ENCODE data around the gene TMC5. TPM values are rescaled to one million over a fixed set of nuclear protein-coding genes. Genes with fewer than 3 reads are reported as not detected.
A peak's percentile ranks its signal among the peaks of the same experiment; 100 is the strongest.
"Not testable (repeated sequence)": the region's sequence is repeated elsewhere in the genome, so short reads cannot be mapped to it uniquely, and the experiment has no call there.

TMC5 gene
- total RNA-seq, 2 experiments from 2014 or later = not detected

DNA sequence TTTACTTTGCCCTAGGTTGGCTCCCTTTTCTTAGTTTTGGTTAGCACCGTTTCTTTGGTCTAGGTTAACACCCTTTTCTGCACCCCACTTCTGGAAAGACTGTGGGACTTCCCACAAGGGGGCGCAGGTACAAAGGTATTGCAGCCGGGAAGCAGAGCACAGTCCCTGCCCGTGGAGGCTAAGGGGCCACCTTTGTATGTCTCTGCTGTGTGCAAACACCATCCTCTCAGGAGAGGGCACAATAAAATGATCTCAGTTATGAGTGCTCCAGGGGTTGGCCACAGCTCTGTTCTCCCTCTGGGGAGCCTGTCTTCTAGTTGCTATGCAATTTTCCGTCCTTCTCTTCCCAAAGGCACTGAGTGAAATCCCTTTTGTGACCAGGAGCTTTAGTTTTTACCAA, 28.4 kb upstream of the TMC5 start:
- Mint-ChIP-seq H3K36me3 (no peaks in the 10 kb centered on the region), H3K27ac (no peak overlapping the region), H3K4me1 (peaks cover 3% of the 10 kb centered on the region), H3K9me3 (no peaks in the 10 kb centered on the region), H3K27me3 (peaks cover 54% of the 10 kb centered on the region), H3K4me3 (no peak overlapping the region)
- ATAC-seq (ENCODE audit: low read depth) (peak; percentile 93), DNase-seq (peak; percentile 60)
- POLR2A ChIA-PET = no interaction called here

DNA sequence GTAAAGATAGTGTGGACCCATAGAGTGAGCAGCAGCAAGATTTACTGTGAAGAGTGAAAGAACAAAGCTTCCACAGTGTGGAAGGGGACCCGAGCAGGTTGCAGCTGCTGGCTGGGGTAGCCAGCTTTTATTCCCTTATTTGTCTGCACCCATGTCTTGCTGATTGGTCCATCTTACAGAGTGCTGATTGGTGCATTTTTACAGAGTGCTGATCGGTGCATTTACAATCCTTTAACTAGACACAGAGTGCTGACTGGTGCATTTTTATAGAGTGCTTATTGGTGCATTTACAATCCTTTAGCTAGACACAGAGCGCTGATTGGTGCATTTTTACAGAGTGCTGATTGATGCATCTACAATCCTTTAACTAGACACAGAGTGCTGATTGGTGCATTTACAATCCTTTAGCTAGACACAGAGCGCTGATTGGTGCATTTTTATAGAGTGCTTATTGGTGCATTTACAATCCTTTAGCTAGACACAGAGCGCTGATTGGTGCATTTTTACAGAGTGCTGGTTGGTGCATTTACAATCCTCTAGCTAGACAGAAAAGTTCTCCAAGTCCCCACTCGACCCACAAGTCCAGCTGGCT, 26.4 kb upstream of the TMC5 start:
- DNase-seq; POLR2A ChIA-PET; H3K9me3 Mint-ChIP-seq; H3K4me1 Mint-ChIP-seq; H3K4me3 Mint-ChIP-seq; H3K27ac Mint-ChIP-seq; H3K36me3 Mint-ChIP-seq; ATAC-seq (ENCODE audit: low read depth): not testable (repeated sequence)
- H3K27me3 Mint-ChIP-seq = peaks cover 40% of the 10 kb centered on the region

DNA sequence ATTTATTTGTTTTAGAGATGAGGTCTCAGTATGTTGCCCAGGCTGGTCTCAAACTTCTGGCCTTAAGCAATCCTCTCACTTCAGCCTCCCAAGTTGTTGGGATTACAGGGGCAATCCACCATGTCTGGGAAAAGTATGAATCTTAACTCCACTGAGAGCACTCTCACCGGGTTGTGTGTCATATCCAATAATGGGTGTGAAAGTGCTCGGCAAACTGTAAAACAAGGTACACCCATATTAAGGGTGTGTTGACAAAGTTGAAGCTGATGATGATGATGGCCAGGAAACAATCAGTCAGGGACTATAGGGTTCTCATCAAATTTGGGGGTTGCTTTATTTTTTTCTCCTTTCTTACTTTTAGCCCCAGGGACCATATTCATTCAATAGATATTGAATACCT, 25.3 kb upstream of the TMC5 start:
- POLR2A ChIA-PET = no interaction called here
- no peak for ATAC-seq (ENCODE audit: low read depth)
- H3K9me3 Mint-ChIP-seq = no peaks in the 10 kb centered on the region
- no peak for DNase-seq
- H3K27me3 Mint-ChIP-seq = peaks cover 38% of the 10 kb centered on the region
- no peaks in the 10 kb centered on the region for H3K36me3 Mint-ChIP-seq
- H3K4me1 Mint-ChIP-seq = no peaks in the 10 kb centered on the region
- no peak overlapping the region for H3K27ac Mint-ChIP-seq
- H3K4me3 Mint-ChIP-seq = no peak overlapping the region

DNA sequence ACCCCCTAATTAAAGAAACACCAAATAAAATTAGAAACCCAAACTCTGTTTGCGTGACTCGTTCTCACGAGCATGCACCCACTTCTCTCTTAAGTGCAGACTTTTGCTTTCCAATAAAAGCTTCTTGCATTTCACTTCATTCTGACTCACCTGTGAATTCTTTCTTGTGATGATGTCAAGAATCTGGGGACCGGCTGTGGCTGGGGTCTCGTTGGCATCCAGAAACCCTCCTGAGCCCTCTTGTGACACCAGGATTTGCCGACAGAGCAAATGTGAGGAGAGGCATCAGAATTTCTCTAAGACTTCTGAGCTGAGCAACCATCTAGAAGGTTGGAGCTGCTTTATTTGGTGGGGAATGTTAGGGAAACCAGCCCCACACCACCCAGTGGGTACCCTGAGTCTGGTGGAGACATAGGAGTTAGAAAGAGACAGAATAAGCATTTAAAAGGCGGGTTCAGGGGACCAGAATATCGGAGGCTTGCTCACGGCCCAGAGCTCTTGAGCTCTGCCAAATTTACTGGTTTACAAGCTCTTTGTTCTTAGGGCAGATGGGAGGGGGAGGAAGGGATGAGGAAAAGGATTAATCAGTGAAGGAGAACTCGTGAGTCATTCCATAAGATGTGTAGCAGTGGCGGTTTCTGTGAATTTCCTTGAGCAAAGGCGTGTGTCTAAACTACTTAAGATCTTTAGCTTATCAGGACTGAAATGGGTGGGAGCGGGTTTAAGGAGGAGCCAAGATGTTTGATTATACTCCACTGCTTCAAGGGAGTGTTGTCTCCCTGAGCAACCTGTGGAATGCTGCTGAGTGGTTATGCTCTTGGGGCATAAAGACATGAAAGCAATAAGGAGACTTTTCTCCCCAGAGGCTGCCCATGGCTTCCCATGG, 24.2 kb upstream of the TMC5 start:
- H3K27ac Mint-ChIP-seq = no peak overlapping the region
- no peak overlapping the region for H3K4me3 Mint-ChIP-seq
- ATAC-seq (ENCODE audit: low read depth) (no peak), DNase-seq (no peak)
- H3K27me3 Mint-ChIP-seq = peaks cover 34% of the 10 kb centered on the region
- POLR2A ChIA-PET = no interaction called here
- H3K36me3 Mint-ChIP-seq = no peaks in the 10 kb centered on the region
- H3K4me1 Mint-ChIP-seq = no peaks in the 10 kb centered on the region
- H3K9me3 Mint-ChIP-seq = no peaks in the 10 kb centered on the region

- H3K4me1 Mint-ChIP-seq; H3K27ac Mint-ChIP-seq; H3K9me3 Mint-ChIP-seq; H3K4me3 Mint-ChIP-seq; DNase-seq; H3K36me3 Mint-ChIP-seq; POLR2A ChIA-PET; ATAC-seq (ENCODE audit: low read depth): not testable (repeated sequence)
- H3K27me3 Mint-ChIP-seq = peaks cover 22% of the 10 kb centered on the region
Observed at GRCh38 chr16:19395646-19396267, 21.9 kb upstream of the TMC5 start.

DNA sequence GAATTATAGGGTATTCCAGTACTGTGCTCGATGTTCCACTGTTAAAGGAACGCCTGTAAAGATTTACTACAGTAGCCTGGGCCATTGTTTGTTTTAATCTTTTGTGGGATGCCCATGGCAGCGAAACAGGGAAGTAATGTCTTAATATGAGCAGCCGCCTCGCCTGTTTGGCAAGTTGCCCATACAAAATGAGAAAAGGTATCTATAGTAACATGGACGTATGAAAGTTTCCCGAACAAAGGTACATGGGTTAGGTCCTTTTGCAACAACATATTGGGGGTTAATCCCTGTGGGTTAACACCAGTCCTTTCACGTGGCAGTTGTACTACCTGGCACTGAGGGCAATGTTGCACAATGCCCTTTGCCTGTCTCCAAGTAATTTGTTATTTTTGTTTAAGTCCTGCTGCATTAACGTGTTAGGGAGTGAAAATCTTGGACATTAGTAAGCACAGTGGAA, 21.1 kb upstream of the TMC5 start:
- Mint-ChIP-seq H3K36me3 (peaks cover 3% of the 10 kb centered on the region), H3K4me3 (no peak overlapping the region), H3K27me3 (peaks cover 24% of the 10 kb centered on the region), H3K4me1 (no peaks in the 10 kb centered on the region), H3K27ac (no peak overlapping the region), H3K9me3 (peaks cover 6% of the 10 kb centered on the region)
- POLR2A ChIA-PET = no interaction called here
- DNase-seq = no peak
- no peak for ATAC-seq (ENCODE audit: low read depth)

DNA sequence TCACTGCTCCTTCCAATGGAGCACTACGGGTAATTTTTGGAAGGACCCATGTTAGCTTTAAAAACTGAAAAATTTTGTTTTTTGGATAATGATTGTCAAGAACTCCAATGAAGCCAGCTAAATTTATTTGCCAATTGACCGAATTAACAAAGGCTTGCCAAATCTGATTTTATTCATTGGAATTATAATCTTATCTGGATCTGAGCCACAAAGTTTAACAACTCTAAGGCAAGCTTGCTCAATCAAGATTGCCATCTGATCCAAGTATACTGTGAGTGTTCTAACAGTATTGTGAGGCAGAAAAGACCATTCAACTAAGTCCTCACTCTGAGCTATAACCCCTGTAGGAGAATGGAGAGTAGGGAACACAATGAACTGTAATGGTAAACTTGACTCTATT, 20.3 kb upstream of the TMC5 start:
- H3K9me3 Mint-ChIP-seq = peaks cover 12% of the 10 kb centered on the region
- H3K4me1 Mint-ChIP-seq; H3K4me3 Mint-ChIP-seq; ATAC-seq (ENCODE audit: low read depth); H3K36me3 Mint-ChIP-seq; DNase-seq; H3K27ac Mint-ChIP-seq; POLR2A ChIA-PET: not testable (repeated sequence)
- peaks cover 24% of the 10 kb centered on the region for H3K27me3 Mint-ChIP-seq

DNA sequence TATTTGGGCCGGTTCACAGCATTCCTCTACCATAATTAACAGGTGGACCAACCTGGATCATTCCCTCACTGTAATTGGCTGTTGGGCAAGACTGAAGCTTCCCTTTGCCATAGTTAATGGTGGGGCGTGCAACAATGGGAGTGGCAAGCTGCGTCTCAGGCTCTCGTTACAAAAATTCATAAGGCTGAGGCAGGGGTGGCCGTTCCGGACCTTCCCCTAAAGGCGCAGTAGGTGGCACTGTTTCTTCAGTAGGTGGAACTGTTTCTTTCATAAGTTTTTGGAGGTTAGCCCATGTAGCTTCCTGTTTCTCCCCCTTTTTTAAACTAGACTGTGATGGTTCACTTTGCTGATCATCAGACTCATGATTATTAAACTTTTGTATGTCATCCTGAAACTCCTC, 17.0 kb upstream of the TMC5 start:
- POLR2A ChIA-PET = no interaction called here
- peaks cover 19% of the 10 kb centered on the region for H3K27me3 Mint-ChIP-seq
- no peaks in the 10 kb centered on the region for H3K4me1 Mint-ChIP-seq
- DNase-seq (no peak), ATAC-seq (ENCODE audit: low read depth) (no peak)
- H3K27ac Mint-ChIP-seq = no peak overlapping the region
- no peak overlapping the region for H3K4me3 Mint-ChIP-seq
- peaks cover 4% of the 10 kb centered on the region for H3K36me3 Mint-ChIP-seq
- H3K9me3 Mint-ChIP-seq = peaks cover 18% of the 10 kb centered on the region

DNA sequence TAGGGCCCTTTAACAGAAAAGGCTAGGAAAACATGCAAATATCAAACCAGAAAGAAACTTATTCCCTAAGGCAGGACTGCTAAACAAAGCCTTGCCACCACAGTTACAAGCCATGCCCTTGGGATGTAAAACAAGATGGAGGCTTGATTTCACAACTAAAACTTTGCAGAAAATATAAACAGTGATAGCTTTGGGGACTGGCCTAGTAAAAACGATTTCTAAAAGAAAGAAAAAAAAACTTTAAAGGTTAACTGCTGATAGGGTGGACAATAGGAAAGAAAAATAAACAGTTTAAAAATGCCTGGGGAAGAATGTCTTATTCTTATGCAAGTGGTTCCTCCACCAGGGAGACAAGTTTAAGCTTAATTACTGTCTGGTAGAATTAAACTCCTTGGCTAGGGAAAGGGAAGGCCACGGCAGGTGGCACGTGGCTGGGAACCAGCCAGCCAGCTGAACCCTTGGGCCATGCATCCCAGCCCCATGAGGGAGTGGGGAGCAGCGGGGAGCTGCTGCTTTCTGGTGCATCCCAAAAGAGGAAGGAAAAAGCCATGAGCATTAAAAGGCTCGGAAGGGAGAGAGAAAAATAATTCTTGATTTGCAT, 10.7 kb upstream of the TMC5 start:
- Mint-ChIP-seq H3K9me3 (peaks cover 11% of the 10 kb centered on the region), H3K27me3 (peaks cover 35% of the 10 kb centered on the region), H3K36me3 (peaks cover 1% of the 10 kb centered on the region), H3K4me3 (no peak overlapping the region), H3K27ac (no peak overlapping the region), H3K4me1 (peaks cover 7% of the 10 kb centered on the region)
- ATAC-seq (ENCODE audit: low read depth) (no peak), DNase-seq (no peak)
- POLR2A ChIA-PET = interaction anchor here (0.6 kb wide), 1 partner anchor 451 kb away, joined by 4 read pairs; no protein-coding TSS in a partner anchor

DNA sequence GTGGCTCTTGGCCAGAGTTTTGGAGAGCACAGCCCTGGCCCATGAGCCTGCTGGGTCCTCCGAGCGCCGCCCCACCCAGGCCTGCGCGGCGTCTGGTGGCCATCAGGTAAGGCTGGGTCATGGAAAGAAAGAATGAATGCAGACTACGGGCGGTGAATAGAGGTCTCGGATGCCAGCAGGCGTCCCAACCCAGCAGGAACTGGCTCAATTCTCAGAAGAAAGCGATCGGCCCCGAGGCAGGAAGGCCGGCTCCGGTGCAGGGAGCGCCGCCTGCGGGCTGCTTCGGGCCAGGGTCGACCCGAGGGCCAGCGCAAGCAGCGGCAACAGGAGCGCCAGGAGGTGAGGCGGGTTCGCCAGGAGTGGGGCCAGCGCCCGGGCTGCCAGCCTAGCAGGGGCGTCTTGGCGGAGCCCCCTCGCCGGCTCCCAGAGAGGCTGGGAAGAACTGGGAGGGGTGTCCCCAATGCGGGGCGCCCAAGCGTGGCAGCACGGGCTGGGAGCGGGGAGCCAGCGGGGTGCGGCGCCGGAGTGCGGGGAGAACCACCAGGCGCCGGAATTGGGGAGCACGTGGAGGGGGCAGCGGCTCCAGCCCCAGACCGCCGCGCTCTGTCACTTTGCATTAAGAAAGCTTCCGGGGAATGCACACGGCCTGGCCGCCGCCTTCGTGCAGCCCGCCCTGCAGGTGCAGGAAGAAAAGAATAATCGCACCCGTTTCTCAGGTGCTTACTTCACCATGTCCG, 7.1 kb upstream of the TMC5 start:
- peak; percentile 74 for ATAC-seq (ENCODE audit: low read depth)
- H3K9me3 Mint-ChIP-seq = peaks cover 4% of the 10 kb centered on the region
- peak overlapping the region; percentile 73 for H3K4me3 Mint-ChIP-seq

DNA sequence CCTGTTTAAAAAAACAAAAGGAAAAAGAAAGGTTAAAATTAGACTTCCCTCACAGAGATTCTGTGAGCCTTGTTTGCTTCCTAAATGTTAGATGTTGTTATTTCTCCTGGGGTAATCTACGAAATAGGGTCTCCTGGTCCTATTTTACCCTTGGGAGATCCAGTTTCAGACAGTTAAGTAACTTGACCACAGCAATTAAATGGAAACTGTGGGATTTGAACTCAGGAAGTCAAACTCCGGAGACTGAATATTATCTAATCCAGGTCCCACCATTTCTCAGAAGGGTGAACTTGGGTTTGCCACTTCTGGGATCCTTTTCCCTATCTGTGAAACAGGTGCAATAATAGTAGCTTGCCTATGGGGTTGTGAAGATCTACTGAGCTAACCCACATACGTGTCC, 6.4 kb upstream of the TMC5 start:
- POLR2A ChIA-PET = no interaction called here
- peaks cover 45% of the 10 kb centered on the region for H3K27me3 Mint-ChIP-seq
- no peak overlapping the region for H3K27ac Mint-ChIP-seq
- no peak for DNase-seq
- ATAC-seq (ENCODE audit: low read depth) = no peak
- peaks cover 7% of the 10 kb centered on the region for H3K4me1 Mint-ChIP-seq
- H3K36me3 Mint-ChIP-seq = peaks cover 1% of the 10 kb centered on the region
- H3K4me3 Mint-ChIP-seq = peak overlapping the region; percentile 56
- H3K9me3 Mint-ChIP-seq = peaks cover 4% of the 10 kb centered on the region

More for the DNA sequence above, 7.1 kb upstream of the TMC5 start:
- H3K36me3 Mint-ChIP-seq = peaks cover 1% of the 10 kb centered on the region
- H3K27ac Mint-ChIP-seq = no peak overlapping the region
- POLR2A ChIA-PET = no interaction called here
- H3K4me1 Mint-ChIP-seq = peaks cover 7% of the 10 kb centered on the region
- DNase-seq = peak; percentile 55
- H3K27me3 Mint-ChIP-seq = peaks cover 48% of the 10 kb centered on the region

- H3K4me1 Mint-ChIP-seq; H3K36me3 Mint-ChIP-seq; H3K27ac Mint-ChIP-seq; ATAC-seq (ENCODE audit: low read depth); POLR2A ChIA-PET; DNase-seq; H3K4me3 Mint-ChIP-seq; H3K9me3 Mint-ChIP-seq: not testable (repeated sequence)
- peaks cover 43% of the 10 kb centered on the region for H3K27me3 Mint-ChIP-seq
Observed at GRCh38 chr16:19412055-19412454, 5.6 kb upstream of the TMC5 start.

DNA sequence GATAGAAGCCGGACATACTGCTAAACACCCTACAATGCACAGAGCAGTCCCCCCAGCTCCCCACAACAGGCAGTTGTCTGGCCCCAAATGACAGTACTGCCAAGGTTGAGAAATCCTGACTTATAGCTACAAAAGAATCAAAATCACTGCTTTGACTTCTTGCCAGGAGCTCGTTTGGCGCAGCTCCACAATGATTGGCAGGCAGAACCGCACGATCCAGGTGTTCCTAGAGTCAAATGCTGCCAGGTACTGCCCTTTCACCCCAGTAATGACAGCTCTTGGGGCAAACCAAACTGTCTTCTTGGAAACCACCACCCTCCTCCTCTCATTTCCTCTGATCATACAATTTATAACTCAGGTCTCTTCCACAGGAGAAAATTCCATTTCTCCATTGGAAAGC, 2.2 kb upstream of the TMC5 start:
- DNase-seq = no peak
- ATAC-seq (ENCODE audit: low read depth) = no peak
- POLR2A ChIA-PET = no interaction called here
- no peak overlapping the region for H3K27ac Mint-ChIP-seq
- no peaks in the 10 kb centered on the region for H3K36me3 Mint-ChIP-seq
- H3K4me3 Mint-ChIP-seq = no peak overlapping the region
- H3K9me3 Mint-ChIP-seq = no peaks in the 10 kb centered on the region
- H3K4me1 Mint-ChIP-seq = peaks cover 4% of the 10 kb centered on the region
- peaks cover 26% of the 10 kb centered on the region for H3K27me3 Mint-ChIP-seq
